HG03108 (cell line): ENCODE data around the gene CWF19L2.

Source experiments
- ATAC-seq: cut with Tn5 transposase; IDR thresholded peaks from one replicate; pipeline ENCODE4 v1.9.1; 2021; ENCODE audit warnings: moderate library complexity; ENCODE audit not compliant: unreplicated experiment

CWF19L2 gene

GRCh38 chr11:107316426-107316825 is 141.2 kb downstream of the CWF19L2 start:
- no peak for ATAC-seq

DNA sequence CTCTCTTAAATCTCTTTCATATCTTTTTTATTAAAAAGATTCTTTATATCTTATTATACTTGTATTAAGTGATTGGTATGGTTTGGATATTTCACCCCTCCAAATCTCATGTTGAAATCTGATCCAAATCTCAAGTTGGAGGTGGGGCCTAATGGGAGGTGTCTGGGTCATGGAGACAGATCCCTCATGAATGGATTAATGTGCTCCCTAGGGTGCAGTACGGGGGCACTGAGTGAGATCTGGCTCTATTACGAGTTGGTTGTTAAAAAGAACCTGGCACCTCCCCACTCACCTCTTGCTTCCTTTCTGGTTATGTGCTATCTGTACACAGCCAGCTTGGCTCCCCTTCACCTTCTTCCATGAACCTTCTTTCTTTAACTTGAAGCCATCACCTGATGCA is 149.6 kb downstream of the CWF19L2 start:
- no peak for ATAC-seq

DNA sequence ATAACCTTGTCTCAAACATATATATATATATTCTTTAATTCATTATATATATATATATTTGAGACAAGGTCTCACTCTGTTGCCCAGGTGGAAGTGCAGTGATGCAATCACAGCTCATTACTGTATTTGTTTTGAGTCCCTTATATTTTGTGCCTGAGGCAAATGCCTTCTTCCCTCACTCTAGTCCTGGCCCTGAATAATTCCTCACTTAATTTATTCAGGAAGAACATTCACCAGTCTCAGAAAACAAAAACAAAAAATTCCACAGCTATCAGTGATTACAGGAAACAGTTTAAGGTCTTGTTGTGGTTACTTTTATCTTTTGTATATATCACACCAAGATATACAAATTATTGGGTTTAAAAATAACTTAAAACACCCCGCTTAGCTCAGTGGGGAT is 155.7 kb downstream of the CWF19L2 start:
- no peak for ATAC-seq

DNA sequence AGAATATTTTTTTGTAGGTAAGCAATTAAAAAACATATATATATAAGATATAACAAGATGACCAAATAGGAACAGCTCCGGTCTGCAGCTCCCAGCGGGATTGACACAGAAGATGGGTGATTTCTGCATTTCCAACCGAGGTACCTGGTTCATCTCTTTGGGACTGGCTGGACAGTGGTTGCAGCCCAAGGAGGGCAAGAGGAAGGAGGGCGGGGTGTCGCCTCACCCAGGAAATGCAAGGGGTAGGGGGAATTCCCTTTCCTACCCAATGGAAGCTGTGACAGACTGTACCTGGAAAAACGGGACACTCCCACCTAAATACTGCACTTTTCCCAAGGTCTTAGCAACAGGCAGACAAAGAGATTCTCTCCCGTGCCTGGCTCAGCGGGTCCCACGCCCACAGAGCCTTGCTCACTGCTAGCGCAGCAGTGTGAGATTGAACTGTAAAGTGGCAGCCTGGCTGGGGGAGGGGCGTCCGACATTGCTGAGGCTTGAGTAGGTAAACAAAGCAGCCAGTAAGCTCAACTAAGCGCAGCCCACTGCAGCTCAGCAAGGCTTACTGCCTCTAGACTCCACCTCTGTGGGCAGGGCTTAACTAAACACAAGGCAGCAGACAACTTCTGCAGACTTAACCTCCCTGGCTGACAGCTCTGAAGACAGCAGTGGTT is 163.8 kb downstream of the CWF19L2 start:
- ATAC-seq = no peak

GRCh38 chr11:107282195-107282594 is 175.4 kb downstream of the CWF19L2 start:
- no peak for ATAC-seq
